Effector memory CD4-positive, alpha-beta T cell (primary cell): ENCODE results near the gene LGALS4.
"Not testable (repeated sequence)": the region's sequence is repeated elsewhere in the genome, so short reads cannot be mapped to it uniquely, and the experiment has no call there.

Source experiments
- DNase-seq, 3 donors: peaks; one replicate each; pipeline ENCODE4 v3.0.0-alpha.2; 2020
- H3K27ac ChIP-seq: 2 replicates; pipeline ENCODE4 v1.7.0; 2013; ENCODE audit warnings: mild to moderate bottlenecking, low read length, moderate library complexity; ENCODE audit not compliant: insufficient read depth, poor library complexity, severe bottlenecking
- H3K27me3 ChIP-seq: replicated peaks from 2 replicates; pipeline ENCODE4 v1.7.0; 2013; ENCODE audit warnings: mild to moderate bottlenecking, low read length; ENCODE audit not compliant: insufficient read depth, control insufficient read depth, poor library complexity, severe bottlenecking
- H3K36me3 ChIP-seq: 2 replicates; pipeline ENCODE4 v1.7.0; 2013; ENCODE audit warnings: mild to moderate bottlenecking, low read length, moderate library complexity; ENCODE audit not compliant: control insufficient read depth, insufficient read depth
- H3K4me1 ChIP-seq: 2 replicates; pipeline ENCODE4 v1.7.0; 2013; ENCODE audit warnings: low read length, mild to moderate bottlenecking; ENCODE audit not compliant: control insufficient read depth, insufficient read depth, poor library complexity, severe bottlenecking
- H3K4me3 ChIP-seq: 2 replicates; pipeline ENCODE4 v1.7.0; 2013; ENCODE audit warnings: low read length, low read depth, mild to moderate bottlenecking; ENCODE audit not compliant: insufficient read depth, poor library complexity, severe bottlenecking
- H3K9me3 ChIP-seq: 2 replicates; pipeline ENCODE4 v1.7.0; 2013; ENCODE audit warnings: mild to moderate bottlenecking, low read length, moderate library complexity; ENCODE audit not compliant: control insufficient read depth

The LGALS4 gene

GRCh38 chr19:38837656-38838121, 24.9 kb upstream of the LGALS4 start:
- H3K9me3 ChIP-seq: no peaks in the 10 kb centered on the region
- no peaks in the 10 kb centered on the region for H3K27me3 ChIP-seq
- H3K4me3 ChIP-seq: no peak overlapping the region
- H3K4me1 ChIP-seq: peaks cover 17% of the 10 kb centered on the region
- no peak for DNase-seq
- H3K27ac ChIP-seq: no peak overlapping the region
- peaks cover 60% of the 10 kb centered on the region for H3K36me3 ChIP-seq

GRCh38 chr19:38836983-38837626, 24.4 kb upstream of the LGALS4 start:
- Histone ChIP-seq H3K4me3 (no peak overlapping the region), H3K36me3 (peaks cover 58% of the 10 kb centered on the region), H3K27me3 (no peaks in the 10 kb centered on the region), H3K4me1 (peaks cover 15% of the 10 kb centered on the region), H3K27ac (no peak overlapping the region), H3K9me3 (no peaks in the 10 kb centered on the region)
- DNase-seq: no peak

- Histone ChIP-seq H3K27me3 (no peaks in the 10 kb centered on the region), H3K4me1 (peaks cover 9% of the 10 kb centered on the region), H3K36me3 (peaks cover 57% of the 10 kb centered on the region), H3K9me3 (no peaks in the 10 kb centered on the region), H3K27ac (no peak overlapping the region), H3K4me3 (no peak overlapping the region)
- DNase-seq: no peak
These were observed 23.6 kb upstream of the LGALS4 start for GRCh38 chr19:38836159-38836982.

- H3K4me1 ChIP-seq: peaks cover 3% of the 10 kb centered on the region
- H3K9me3 ChIP-seq: no peaks in the 10 kb centered on the region
- H3K36me3 ChIP-seq: peaks cover 46% of the 10 kb centered on the region
- no peaks in the 10 kb centered on the region for H3K27me3 ChIP-seq
- DNase-seq: no peak
- H3K4me3 ChIP-seq: no peak overlapping the region
- no peak overlapping the region for H3K27ac ChIP-seq
These were observed 21.8 kb upstream of the LGALS4 start for GRCh38 chr19:38834590-38834989.

GRCh38 chr19:38834104-38834490, 21.4 kb upstream of the LGALS4 start:
- Histone ChIP-seq H3K4me3 (no peak overlapping the region), H3K36me3 (peaks cover 41% of the 10 kb centered on the region), H3K9me3 (no peaks in the 10 kb centered on the region), H3K27ac (no peak overlapping the region), H3K4me1 (peaks cover 3% of the 10 kb centered on the region), H3K27me3 (no peaks in the 10 kb centered on the region)
- no peak for DNase-seq

GRCh38 chr19:38833092-38833425, 20.3 kb upstream of the LGALS4 start:
- no peak for DNase-seq
- no peaks in the 10 kb centered on the region for H3K27me3 ChIP-seq
- no peak overlapping the region for H3K27ac ChIP-seq
- peaks cover 31% of the 10 kb centered on the region for H3K36me3 ChIP-seq
- H3K9me3 ChIP-seq: no peaks in the 10 kb centered on the region
- H3K4me1 ChIP-seq: peaks cover 3% of the 10 kb centered on the region
- no peak overlapping the region for H3K4me3 ChIP-seq

- peaks cover 22% of the 10 kb centered on the region for H3K36me3 ChIP-seq
- H3K4me1 ChIP-seq: peaks cover 3% of the 10 kb centered on the region
- H3K27me3 ChIP-seq: no peaks in the 10 kb centered on the region
- peak overlapping the region; percentile 77 for H3K27ac ChIP-seq
- no peaks in the 10 kb centered on the region for H3K9me3 ChIP-seq
- peak in 1 of 3 donors; percentile 11 for DNase-seq
- peak overlapping the region; percentile 79 for H3K4me3 ChIP-seq
These were observed 18.4 kb upstream of the LGALS4 start for GRCh38 chr19:38831142-38831605.

GRCh38 chr19:38830039-38830733, 17.4 kb upstream of the LGALS4 start:
- Histone ChIP-seq H3K27ac (no peak overlapping the region), H3K4me3 (no peak overlapping the region), H3K4me1 (peaks cover 3% of the 10 kb centered on the region)

GRCh38 chr19:38829203-38829602, 16.5 kb upstream of the LGALS4 start:
- not testable (repeated sequence) for DNase-seq, H3K27ac ChIP-seq

More at GRCh38 chr19:38830039-38830733, 17.4 kb upstream of the LGALS4 start:
- H3K36me3 ChIP-seq: peaks cover 16% of the 10 kb centered on the region
- H3K9me3 ChIP-seq: no peaks in the 10 kb centered on the region
- H3K27me3 ChIP-seq: no peaks in the 10 kb centered on the region
- DNase-seq: no peak

More at GRCh38 chr19:38829203-38829602, 16.5 kb upstream of the LGALS4 start:
- H3K36me3 ChIP-seq: peaks cover 16% of the 10 kb centered on the region
- not testable (repeated sequence) for H3K4me1 ChIP-seq, H3K9me3 ChIP-seq, H3K4me3 ChIP-seq, H3K27me3 ChIP-seq
